ENCODE measurements around the gene DNAJB6.

The DNAJB6 gene

DNA sequence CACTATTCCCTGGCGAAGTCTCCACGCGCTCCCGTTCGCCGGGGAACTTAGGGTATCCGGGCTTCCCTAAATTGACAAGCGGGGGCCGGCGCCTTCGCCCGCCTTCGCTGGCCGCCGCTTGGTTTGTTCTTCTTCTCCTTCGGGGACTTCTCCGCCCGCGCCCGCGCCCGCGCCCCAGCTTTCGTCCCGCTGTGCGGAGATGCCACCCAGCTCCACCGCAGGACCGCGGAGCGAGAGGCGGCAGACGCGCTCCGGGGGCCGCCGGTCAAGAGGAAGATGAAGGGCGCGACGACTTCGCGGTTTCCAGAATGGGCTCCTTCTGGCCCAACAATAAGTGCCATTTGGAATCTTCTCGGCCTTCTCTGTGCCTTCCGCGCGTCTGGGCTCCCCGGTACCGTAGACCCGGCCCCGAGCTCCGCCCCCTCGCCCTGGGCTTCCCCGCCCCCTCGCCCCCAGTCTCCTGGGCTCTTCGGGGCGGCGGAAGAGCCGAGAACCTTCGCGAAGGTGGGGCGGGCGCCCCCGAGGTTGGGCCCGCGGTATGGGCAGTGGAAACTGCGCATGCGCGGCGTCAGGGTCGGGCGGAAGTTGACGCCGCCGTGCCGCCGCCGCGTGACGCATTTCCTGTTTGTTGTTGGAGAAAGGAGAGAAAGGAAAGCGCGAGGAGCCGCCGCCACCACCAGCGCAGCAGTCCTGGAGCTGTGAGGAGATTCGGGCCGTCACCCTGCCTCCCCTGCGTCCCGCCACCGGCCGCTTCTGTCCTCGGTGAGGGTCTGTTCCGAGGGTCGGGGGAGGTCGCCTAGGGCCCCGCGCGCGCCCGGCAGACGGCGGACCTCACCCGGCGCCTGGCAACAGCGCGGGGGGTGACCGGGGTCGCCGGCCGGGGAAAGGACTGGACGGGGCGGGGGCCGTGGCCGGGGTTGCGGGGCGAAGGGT lies at the start of gene DNAJB6:
TSS of gene DNAJB6 (plus strand) at position 622 of the 933 bp plus-strand sequence. CDS start 21,569 bp downstream, outside the sequence.
- DNase-seq = peak; percentile 83

DNA sequence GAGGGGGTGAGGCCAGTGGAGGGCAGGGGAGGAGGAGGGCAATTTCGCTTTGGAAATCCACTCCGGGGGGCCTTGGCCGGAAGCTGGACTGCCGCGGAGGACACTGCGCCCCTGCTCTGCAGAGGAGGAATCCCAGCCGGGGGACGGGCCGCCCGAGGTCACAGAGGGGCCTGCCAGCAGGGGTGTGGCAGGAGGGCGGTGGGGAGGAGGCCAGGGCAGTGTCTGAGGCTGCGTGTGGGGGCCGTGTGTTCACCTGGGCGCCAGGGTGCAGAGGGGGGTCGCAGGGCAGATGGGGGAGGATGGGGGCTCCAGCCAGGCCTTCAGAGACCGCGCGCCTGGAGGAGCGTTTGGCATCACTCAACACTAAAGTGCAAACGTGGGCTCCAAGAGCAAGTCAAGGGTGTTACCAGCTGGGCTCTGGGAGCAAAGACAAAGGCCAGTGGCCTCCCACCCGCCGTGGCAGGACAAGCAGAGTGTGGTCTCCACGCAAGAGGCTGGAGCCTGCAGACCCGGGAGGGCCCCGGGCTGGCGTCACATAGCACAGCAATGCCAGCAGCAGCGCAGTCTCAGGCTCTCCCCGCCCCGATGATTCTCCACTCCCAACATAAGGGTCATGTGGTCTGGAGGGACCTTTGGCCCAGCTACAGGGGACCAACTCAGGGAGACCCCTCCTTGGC lies 45.3 kb upstream of the DNAJB6 start:
- no peak for DNase-seq

DNA sequence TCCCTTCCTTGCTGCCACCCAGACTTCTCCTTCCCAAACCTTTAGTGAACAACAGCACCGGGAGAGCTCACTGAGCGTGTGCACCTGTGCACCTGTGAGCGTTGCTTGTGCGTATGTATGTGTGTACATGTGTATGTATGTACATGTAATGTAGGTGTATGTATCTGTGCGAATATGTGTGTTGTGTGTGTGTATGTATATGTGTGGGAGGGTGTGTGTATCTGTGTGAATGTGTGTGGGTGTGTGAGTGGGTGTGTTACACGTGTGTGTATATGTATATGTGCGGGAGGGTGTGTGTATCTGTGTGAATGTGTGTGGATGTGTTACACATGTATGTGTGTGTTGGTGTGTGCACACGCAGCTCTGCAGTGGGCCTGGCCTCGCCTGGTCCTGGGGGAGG lies 44.5 kb upstream of the DNAJB6 start:
- no peak for DNase-seq

DNA sequence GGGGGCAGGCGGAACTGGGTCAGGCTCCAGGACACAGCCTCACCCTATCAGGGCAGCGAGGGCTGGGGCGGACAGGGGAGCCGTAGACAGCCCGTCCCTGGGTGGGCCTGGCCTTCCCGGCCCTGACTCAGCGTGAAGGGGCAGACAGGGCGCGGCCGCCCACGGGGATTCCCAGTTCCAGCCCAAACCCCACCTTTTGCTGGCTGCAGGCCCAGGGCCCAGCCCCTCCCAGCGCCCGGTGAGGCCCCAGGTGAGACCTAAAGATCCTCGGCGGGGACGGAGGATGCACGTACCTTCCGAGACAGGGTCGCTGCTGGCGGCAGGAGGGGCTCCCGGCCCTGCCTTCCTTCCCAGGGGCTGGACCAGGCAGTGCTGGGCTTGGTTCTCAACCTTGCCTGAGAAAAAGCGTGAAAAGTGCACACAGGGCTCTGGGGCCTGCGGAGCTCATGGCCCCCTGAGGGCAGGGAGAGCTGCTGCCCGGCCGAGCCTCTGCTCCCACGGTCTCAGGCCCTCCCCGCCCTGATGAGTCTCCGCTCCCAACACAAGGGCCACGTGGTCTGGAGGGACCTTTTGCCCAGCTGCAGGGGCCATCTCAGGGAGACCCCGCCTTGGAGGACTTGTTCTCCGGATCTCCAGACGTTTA lies 43.9 kb upstream of the DNAJB6 start:
- no peak for DNase-seq

DNA sequence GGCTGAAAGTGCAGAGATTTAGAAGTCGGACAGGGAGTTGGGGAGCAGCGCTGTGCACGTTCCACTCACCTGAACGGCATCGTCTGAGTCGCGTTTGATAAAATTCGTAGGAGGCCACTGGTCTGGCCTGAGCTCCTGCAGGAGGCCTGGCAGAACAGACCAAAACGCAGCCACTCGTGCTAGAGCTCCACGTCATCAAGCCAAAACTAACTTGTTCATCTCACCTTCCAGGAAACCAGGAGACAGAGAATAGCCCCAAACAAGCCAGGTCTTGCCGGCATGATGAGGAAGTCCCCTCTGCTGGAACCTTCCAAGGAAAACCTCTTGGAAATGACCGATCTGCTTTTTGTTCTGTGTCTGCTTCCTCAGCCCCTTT lies 43.4 kb upstream of the DNAJB6 start:
- DNase-seq = no peak

DNA sequence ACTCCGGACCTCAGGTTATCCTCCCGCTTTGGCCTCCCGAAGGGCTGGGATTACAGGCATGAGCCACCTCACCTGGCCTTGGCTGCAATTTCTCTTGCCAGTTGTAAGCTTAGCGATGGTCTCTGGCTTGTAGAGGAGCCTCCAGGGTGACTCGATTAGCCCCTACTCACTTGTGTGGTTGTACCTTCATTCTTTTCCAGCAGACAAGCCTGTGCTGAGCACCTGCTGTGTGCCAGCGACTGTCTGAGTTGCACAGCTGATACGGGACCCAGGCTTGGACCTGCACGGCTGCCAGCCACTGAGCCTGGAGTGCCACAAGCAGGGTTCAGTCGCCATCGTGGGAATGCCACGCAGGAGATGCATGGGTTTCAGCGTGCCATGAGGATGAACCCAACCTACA lies 42.0 kb upstream of the DNAJB6 start:
- no peak for DNase-seq

DNA sequence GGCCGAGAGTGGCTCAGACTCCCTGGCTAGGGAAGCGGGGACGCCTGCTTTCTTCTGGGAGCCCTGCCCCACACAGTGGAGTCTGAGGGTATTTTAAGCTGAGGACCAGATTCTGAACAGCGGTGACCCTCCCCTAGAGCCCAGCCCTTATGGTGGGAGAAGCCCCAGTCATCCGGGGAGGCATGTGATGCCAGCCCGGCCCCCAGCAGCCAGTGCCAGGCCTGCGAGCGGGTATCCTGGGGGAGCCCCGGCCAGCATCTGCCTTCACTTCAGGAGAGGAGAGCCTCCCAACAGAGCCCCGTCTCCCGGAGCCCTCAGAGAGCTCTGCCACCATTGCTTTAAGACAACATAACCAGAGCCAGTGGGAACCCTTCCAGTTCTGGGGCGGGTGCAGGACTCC lies 41.5 kb upstream of the DNAJB6 start:
- no peak for DNase-seq

DNA sequence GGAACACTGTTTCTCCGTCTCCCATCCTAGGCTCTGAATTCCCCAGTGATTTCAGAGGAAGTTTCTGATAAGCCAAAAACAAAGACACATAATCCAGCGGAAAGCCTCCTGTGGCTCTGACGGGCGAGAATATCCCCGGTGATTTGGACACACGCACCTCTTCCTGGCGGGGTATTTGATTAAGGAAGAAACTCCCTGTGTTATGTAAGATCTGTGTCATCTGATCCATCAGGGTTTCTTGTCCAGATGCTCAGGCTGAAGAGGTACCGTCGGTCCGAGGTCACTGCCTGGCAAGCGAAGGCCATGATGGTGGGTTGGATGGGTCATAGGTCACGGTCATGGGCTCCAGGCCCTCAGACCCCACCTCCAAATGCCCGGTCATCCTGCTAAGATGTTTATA lies 39.6 kb upstream of the DNAJB6 start:
- DNase-seq = no peak

DNA sequence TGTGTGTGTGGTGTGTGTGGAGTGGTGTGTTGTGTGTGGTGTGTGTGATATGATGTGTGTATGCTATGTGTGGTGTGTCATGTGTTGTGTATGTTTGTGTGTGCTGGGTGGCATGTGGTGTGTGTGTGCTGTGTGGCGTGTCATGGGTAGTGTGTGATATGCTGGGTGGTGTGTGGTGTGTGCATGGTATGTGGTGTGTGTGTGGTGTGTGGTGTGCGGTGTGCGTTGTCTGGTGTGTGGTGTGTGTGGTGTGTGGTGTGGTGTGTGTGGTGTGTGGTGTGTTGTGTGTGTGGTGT lies 37.5 kb upstream of the DNAJB6 start:
- no peak for DNase-seq

DNA sequence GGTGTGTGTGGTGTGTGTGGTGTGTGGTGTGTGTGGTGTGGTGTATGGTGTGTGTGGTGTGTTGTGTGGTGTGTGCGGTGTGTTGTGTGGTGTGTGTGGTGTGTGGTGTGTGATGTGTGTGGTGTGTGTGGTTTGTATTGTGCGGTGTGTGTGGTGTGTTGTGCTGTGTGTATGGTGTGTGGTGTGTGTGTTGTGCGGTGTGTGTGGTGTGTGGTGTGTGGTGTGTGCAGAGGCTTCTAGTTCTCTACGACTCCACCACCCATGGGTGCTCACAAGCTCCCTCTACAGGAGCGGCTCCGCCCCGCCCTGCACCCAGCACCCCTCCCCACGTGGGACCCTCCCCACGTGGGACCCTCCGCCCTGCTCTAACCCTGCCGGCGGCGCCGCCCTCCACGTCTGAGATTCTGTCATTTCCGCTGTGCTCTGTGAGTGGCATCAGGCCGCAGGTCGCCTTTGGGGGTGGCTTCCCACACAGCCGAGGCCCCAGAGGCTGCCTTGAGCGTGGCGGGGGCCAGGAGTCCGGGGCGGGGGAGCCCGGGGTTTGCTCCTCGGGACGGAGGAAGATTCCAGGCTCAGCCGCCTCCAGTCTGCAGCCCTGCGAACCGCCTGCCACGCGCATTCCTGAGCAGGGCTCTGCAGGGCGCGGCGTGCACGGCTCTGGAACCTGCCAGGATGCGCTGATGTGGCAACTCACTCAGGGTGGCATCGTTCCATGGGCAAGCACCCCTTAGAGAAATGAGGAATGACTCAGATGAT lies 37.0 kb upstream of the DNAJB6 start:
- no peak for DNase-seq

DNA sequence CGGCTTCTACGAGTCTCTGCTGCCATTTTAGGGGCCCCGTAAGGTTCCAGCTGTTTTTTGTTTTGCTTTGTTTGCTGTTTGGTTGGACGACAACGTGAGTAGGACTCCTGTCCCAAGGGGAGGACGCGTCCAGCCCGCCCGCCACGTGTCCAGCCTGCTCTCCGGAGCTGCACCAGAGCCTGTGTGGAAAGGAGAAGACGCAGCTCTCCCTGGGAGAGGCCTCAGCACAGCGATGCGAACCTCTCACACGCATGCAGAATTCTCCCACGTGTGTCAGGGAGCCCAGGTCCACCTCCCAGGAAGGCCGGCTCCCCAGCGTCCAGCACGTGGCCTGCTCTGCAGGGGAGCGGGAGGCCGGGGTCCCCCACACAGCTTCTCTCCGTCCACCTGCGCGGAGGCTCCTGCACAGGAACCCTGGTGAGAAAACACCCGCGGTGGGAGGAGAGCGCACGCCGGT lies 36.4 kb upstream of the DNAJB6 start:
- DNase-seq = no peak

DNA sequence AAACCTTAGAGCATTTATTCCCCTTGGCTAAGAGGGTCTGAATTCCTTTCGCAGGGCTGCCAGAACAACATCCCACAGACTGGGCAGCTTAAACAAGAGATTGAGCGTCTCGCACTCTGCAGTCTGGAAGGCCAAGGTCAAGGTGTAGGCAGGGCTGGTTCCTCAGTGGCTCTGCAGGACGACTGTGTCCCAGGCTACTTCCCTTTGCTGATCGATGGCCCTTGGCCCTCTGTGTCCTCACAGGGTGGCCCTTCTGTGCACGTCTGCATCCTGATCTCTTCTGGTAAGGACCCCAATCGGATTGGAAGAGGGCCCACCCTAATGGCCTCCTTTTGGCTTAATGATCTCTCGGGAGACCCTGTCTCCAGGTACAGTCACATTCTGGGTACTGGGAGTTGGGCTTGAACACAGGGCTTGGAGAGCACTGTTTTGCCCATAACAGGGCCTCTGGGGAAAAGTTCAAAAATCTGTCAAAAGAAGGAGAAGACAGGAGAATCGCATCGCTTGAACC lies 35.1 kb upstream of the DNAJB6 start:
- DNase-seq = no peak

DNA sequence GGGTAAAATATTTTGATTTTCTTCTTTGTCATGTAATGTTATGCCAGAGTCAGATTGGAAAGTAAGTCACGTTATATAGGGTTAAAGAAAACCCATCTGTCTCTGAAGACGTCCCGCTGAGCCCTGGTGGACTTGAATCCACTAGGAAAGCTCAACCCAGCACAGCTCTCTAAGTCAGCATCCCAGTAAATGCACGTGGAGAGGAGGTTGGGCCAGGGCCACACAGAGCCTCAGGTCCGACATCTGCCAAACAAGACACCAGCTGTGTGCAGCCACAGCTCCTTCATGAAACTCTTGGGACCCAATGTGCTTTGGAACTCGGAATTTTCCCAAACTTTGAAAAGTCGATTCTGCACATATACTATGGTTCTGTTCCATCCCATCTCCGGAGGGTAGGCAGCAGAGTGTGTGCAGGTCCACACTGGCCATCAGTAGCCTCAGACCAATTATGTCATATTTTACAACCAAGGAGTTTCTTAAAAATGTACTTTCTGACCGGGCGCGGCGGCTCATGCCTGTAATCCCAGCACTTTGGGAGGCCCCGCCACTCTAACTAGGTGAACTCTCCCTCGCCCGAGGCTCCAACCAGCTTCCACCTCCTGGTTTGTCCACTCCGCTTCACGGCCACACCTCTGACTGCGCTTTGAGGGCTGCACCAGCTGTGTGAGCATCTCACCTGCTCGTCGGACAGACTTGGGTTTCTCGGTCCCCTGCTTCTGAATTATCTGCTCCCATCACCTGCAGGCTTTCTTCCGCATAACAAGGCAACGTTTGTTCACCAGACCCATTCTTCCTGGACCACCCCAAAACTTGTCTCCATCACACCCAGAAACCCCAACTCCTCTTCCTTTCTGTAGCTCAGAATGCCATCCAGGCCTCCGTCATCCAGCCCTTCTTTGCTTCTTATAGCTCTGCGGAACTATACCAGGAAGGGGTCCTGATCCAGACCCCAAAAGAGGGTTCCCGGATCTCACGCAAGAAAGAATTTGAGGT lies 29.7 kb upstream of the DNAJB6 start:
- DNase-seq = no peak

DNA sequence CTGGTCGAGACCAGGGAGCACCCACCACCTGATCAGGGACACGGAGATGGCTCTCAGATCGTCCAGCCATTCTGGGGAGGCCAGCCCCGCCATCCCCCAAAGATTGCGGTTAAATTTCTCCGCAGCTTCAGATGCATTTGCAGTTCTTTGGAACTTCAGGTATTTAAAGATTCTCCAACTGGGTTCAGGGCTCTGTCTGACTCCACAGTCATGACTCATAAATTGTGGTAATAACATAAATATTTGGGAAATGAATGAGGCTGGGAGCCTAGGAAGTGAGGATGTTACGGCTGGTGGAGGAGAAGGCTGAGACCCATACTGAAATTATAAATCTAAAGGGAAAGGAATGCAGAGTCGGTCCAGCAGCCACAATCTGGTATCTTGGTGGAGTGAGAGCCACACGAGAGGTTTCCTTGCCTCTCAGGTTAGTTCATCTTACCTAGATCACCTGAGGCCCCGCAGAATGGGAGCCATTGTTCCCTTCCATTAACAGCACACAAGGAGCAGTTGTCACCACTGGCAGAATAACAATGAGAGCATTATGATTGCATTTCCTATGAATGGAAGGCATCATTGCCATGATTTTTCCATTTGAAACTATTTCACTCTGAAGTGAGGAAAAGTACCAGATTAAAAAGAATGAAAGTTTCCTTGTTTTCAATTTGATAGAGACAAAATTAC lies 26.7 kb upstream of the DNAJB6 start:
- no peak for DNase-seq

DNA sequence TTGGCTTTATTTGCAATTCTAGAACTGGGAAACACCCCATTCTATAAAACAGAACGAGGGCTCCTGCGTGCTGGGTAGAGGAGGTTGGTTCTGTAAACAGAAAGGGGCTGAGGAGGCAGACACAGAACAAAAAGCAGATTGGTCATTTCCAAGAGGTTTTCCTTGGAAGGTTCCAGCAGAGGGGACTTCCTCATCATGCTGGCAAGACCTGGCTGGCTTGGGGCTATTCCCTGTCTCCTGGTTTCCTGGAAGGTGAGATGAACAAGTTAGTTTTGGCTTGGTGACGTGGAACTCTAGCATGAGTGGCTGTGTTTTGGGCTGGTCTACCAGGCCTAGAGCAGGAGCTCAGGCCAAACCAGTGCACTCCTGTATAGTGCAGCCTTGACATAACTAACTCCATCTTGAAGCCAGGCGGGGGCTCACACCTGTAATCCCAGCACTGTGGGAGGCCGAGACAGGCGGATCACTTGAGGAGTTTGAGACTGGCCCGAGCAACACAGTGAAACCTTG lies 26.1 kb upstream of the DNAJB6 start:
- DNase-seq = no peak

DNA sequence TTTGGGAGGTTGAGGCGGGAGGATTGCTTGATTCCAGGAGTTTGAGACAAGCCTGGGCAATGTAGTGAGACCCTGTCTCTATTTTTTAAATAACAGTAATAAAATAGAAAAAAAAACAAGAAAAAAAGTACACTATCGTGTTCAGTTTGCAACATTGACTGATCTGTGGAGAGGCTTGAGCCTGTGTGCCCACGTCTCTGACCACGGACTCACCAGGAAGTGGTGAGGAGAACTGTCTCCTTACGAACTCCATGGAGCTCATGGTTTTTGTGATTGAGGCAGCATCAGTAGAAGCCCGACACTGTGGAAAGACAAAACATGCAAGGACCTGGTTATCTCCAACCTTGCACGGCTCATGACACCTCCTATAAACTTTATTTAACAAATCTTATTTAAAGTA lies 23.9 kb upstream of the DNAJB6 start:
- no peak for DNase-seq

DNA sequence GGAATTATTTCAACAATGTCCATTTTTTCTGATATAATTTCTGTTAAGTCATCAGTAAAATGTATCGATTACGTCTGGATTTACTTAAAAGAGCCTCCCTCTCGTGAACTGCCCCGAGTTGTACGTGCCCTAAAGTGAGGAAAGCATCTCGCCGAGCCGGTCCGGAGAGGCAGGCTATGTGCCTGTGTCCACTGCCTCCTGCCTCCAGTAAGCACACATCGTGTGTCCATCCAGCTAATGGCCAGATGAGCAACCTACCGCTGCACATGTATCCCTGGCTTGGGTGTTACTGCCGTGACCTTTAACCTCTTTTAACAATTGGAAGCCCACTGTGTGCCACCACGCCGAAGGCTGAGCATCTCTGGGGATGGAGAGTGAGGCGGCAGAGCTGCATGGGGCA lies 23.2 kb upstream of the DNAJB6 start:
- DNase-seq = no peak

DNA sequence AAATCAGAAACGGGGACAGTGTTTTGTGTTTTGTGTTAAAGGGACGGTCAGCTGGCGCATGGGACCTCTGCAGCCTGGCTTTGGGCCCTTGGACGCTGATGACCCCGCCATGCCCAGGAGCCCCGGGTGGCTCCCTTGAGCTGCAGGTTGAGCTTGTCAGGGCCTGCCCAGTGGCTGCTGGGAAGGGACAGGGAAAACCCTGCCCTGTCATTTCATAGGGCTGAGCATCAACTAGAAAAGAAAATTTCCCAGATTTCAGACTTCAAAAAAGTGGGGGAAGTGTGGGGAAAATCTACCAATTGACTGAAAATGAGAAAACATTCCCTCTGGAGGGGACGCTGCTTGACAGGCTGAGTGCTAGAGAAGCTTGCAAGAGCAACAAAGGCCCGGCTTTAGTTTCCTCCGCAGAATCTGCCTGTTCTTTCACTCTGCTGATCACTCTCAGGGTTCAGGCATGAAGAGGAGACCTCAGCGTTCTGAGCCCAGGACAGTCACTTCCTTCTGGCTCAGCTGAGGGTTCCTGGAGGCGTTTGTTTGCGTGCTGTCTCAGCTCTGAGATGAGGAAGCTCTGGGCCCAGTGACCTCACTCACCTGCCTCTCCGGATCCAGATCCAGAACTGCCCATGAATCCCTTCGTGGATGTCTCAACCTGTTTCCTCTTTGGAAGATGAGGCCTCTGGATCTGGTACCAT lies 18.6 kb upstream of the DNAJB6 start:
- DNase-seq = no peak

DNA sequence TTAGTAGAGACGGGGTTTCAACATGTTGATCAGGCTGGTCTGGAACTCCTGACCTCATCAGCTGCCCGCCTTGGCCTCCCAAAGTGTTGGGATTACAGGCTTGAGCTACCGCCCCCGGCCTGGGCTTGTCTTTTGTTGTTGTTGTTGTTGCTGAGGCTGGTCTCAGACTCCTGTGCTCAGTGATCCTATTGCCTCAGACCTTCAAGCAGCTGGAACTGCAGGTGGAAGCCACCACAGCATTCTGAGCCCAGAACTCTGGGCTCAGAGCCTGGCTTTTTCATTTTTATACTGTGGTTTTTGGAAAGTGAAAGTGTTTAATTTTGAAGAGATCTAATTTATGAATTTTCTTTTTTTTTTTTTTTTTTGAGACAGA lies 16.2 kb upstream of the DNAJB6 start:
- DNase-seq = no peak

DNA sequence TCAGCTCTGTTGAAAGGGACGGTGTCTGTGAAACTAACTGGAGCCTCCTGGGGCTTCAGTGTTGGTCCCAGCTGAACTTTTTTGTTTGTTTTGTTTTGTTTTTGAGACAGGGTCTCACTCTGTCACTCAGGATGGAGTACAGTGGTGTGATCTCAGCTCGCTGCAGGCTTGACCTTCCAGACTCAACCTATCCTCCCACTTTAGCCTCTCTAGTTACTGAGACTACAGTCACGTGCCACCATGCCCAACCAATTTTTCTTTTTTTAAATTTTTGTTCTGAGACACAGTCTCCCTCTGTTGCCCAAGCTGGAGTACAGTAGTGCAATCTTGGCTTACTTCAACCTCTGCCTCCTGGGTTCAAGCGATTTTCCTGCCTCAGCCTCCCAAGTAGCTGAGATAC lies 13.4 kb upstream of the DNAJB6 start:
- DNase-seq = no peak

All from DMS 273 treated with DMSO at 0.1 percent for 48 hours (cell line).